BLaER1 treated with 17β-estradiol and CSF1 and Interleukin-3, amounts not matched to agents 10 nM and 100 nM (cell line): ENCODE measurements around the gene PCYT2.
"Not testable (repeated sequence)": the region's sequence is repeated elsewhere in the genome, so short reads cannot be mapped to it uniquely, and the experiment has no call there.

Source experiments
- H3K27ac ChIP-seq, 11 experiments: shearing (Covaris generic); formaldehyde crosslinking; 2 replicates each; pipeline ENCODE4 v1.8.1; 2022
- H3K27me3 ChIP-seq, 11 experiments: shearing (Covaris generic); formaldehyde crosslinking; 2 replicates each; pipeline ENCODE4 v1.8.1; 2022
- H3K36me3 ChIP-seq, 11 experiments: shearing (Covaris generic); formaldehyde crosslinking; 2 replicates each; pipeline ENCODE4 v1.8.1; 2022
- H3K4me1 ChIP-seq, 10 experiments: shearing (Covaris generic); formaldehyde crosslinking; 2 replicates each; pipeline ENCODE4 v1.8.1; 2022
- H3K4me2 ChIP-seq, 11 experiments: shearing (Covaris generic); formaldehyde crosslinking; 2 replicates each; pipeline ENCODE4 v1.8.1; 2022
- H3K4me3 ChIP-seq, 10 experiments: shearing (Covaris generic); formaldehyde crosslinking; 2 replicates each; pipeline ENCODE4 v1.8.1; 2022
- H3K9ac ChIP-seq, 11 experiments: shearing (Covaris generic); formaldehyde crosslinking; 2 replicates each; pipeline ENCODE4 v1.8.1; 2022
- H3K9me3 ChIP-seq, 11 experiments: shearing (Covaris generic); formaldehyde crosslinking; replicated peaks in 1 of 11; 2 replicates each; pipeline ENCODE4 v1.8.1; 2022
- H4K20me1 ChIP-seq, 11 experiments: shearing (Covaris generic); formaldehyde crosslinking; 2 replicates each; pipeline ENCODE4 v1.8.1; 2022
- Cebpa-rat ChIP-seq, 11 experiments: shearing (Covaris generic); IDR thresholded peaks; 2 replicates each; pipeline ENCODE4 v1.8.1; 2022

The PCYT2 gene

DNA sequence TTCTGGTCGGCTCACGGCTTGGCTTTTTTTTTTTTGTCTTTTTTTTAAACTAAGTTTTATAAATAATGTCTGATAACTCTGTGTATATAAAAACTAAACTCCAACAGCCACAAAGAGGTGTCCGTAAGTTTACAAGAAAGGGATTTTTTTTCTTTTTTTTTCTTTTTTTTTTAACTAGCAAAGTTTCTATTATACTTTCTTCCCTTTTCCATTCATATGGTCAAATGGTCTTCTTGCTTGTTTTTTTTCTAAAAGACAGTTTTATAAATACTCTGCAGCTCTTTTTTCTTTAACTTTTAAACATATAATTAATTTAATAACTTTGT is 10.3 kb upstream of the PCYT2 start:
- peak overlapping the region; percentile 98 to 100 (median 100) for H3K4me2 ChIP-seq
- H3K9ac ChIP-seq, result peak overlapping the region; percentile 68 to 99 (median 94); a peak in 20 of 22 replicates
- no peaks in the 10 kb centered on the region for H3K9me3 ChIP-seq
- no peaks in the 10 kb centered on the region for H3K27me3 ChIP-seq
- H3K27ac ChIP-seq, result peak overlapping the region in 10 of 11 experiments; percentile 4 to 99 (median 98); a peak in 17 of 22 replicates
- H3K4me3 ChIP-seq, result peak overlapping the region in 8 of 10 experiments; percentile 32 to 99 (median 94); a peak in 15 of 20 replicates
- no peak for TF ChIP-seq Cebpa-rat (IDR thresholded peaks at IDR 0.05)
- peaks cover 21 to 45% (median 37%) of the 10 kb centered on the region in 11 experiments for H3K36me3 ChIP-seq
- H3K4me1 ChIP-seq, result peaks cover 82 to 94% (median 88%) of the 10 kb centered on the region in 10 experiments
- peaks cover 31 to 93% (median 67%) of the 10 kb centered on the region in 11 experiments for H4K20me1 ChIP-seq

GRCh38 chr17:81920612-81921536 is 9.7 kb upstream of the PCYT2 start:
- Histone ChIP-seq H3K9ac (peak overlapping the region; percentile 68 to 96 (median 74)), H3K27ac (peak overlapping the region in 10 of 11 experiments; percentile 4 to 99 (median 94); a peak in 18 of 22 replicates), H3K27me3 (no peaks in the 10 kb centered on the region), H4K20me1 (peaks cover 31 to 95% (median 73%) of the 10 kb centered on the region in 11 experiments), H3K9me3 (no peaks in the 10 kb centered on the region), H3K36me3 (peaks cover 24 to 51% (median 41%) of the 10 kb centered on the region in 11 experiments), H3K4me2 (peak overlapping the region; percentile 98 to 100 (median 100)), H3K4me3 (peak overlapping the region in 8 of 10 experiments; percentile 32 to 99 (median 92); a peak in 16 of 20 replicates), H3K4me1 (peaks cover 79 to 93% (median 89%) of the 10 kb centered on the region in 10 experiments)
- TF ChIP-seq Cebpa-rat (IDR thresholded peaks at IDR 0.05), result no peak

DNA sequence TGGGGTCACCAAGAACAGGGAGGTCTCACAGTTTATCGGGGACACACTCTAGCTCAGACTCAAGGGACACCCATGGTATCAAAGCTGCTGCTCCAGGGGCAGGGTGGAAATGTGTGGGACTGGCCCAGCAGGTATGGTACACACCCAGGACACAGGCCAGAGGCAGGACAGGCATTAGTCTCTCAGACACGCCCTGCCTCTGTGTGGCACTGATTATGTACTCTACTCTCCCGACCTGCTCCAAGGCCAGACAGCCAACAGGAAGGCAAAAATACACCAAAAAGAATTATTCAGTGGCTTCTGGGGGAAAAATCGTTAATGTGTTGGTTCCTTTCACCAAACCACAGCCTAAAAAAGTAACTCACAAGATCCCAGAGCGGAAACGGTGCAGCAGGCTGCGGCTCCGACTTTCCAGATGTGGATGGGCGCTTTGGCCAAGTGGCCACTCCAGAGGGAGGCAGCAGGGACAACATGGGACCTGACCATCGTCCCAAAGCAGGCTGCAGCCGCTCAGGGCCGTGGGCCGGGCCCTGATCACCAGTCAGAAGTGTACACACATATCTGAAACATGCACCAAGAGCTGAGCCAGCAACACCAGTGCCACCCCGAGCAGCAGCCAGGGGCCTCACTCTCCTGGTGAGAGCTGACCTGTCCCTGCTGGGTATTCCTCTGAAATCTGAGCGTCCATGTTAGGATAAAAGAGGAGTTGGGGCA is 7.8 kb upstream of the PCYT2 start:
- Histone ChIP-seq H3K36me3 (peaks cover 43 to 69% (median 60%) of the 10 kb centered on the region in 11 experiments), H4K20me1 (peaks cover 34 to 98% (median 86%) of the 10 kb centered on the region in 11 experiments), H3K4me3 (peak overlapping the region; percentile 81 to 100 (median 97); a peak in 18 of 20 replicates), H3K27ac (peak overlapping the region; percentile 34 to 99 (median 94); a peak in 20 of 22 replicates), H3K9ac (peak overlapping the region; percentile 68 to 96 (median 74)), H3K27me3 (no peaks in the 10 kb centered on the region), H3K4me2 (peak overlapping the region; percentile 98 to 100 (median 100)), H3K9me3 (no peaks in the 10 kb centered on the region), H3K4me1 (peaks cover 60 to 84% (median 77%) of the 10 kb centered on the region in 10 experiments)
- TF ChIP-seq Cebpa-rat (IDR thresholded peaks at IDR 0.05), result no peak

DNA sequence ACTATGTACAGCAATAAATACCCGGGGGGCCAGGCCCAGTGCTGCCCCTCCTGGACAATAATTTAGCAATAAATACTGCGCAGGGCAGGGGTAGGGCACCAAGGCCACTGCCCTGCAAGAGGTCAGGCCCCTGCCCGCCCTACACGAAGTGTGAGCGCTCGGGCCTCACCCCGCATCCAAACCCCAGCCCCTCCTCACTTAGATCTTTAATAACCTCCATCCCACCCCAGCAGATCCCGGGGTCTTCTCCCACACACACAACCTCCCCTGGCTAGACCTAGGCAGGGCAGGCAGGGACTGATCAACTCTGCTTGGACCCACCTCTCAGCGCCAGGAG is 7.1 kb upstream of the PCYT2 start:
- H3K36me3 ChIP-seq, result peaks cover 50 to 76% (median 67%) of the 10 kb centered on the region in 11 experiments
- peak overlapping the region; percentile 98 to 100 (median 100) for H3K4me2 ChIP-seq
- peaks cover 36 to 98% (median 90%) of the 10 kb centered on the region in 11 experiments for H4K20me1 ChIP-seq
- peak overlapping the region; percentile 34 to 99 (median 94); a peak in 20 of 22 replicates for H3K27ac ChIP-seq
- peaks cover 60 to 77% (median 71%) of the 10 kb centered on the region in 10 experiments for H3K4me1 ChIP-seq
- not testable (repeated sequence) for H3K27me3 ChIP-seq, H3K9me3 ChIP-seq
- H3K4me3 ChIP-seq, result peak overlapping the region; percentile 81 to 100 (median 97); a peak in 19 of 20 replicates
- H3K9ac ChIP-seq, result peak overlapping the region; percentile 68 to 96 (median 74); a peak in 21 of 22 replicates

GRCh38 chr17:81917565-81918332 is 6.5 kb upstream of the PCYT2 start, which contains the start of gene SIRT7:
Gene SIRT7, minus strand, starts transcription at chr17:81918176. Its CDS starts 45 bp downstream, at chr17:81918131.
- peak within 1 kb of the TSS; percentile 81 to 100 (median 97) for H3K4me3 ChIP-seq
- TF ChIP-seq Cebpa-rat (IDR thresholded peaks at IDR 0.05), result no peak
- H4K20me1 ChIP-seq, result peaks cover 42 to 98% (median 92%) of the 10 kb centered on the region in 11 experiments
- no peaks in the 10 kb centered on the region for H3K9me3 ChIP-seq
- peak within 1 kb of the TSS; percentile 98 to 100 (median 100) for H3K4me2 ChIP-seq
- peaks cover 57 to 73% (median 66%) of the 10 kb centered on the region in 10 experiments for H3K4me1 ChIP-seq
- H3K36me3 ChIP-seq, result peaks cover 54 to 80% (median 70%) of the 10 kb centered on the region in 11 experiments
- peak within 1 kb of the TSS; percentile 78 to 99 (median 94) for H3K27ac ChIP-seq
- peak within 1 kb of the TSS; percentile 87 to 97 (median 93) for H3K9ac ChIP-seq
- no peaks in the 10 kb centered on the region for H3K27me3 ChIP-seq

GRCh38 chr17:81916234-81917001 is 5.2 kb upstream of the PCYT2 start:
- H4K20me1 ChIP-seq, result peaks cover 54 to 99% (median 95%) of the 10 kb centered on the region in 11 experiments
- TF ChIP-seq Cebpa-rat (IDR thresholded peaks at IDR 0.05), result no peak
- peak overlapping the region; percentile 84 to 97 (median 92); a peak in 21 of 22 replicates for H3K9ac ChIP-seq
- H3K4me2 ChIP-seq, result peak overlapping the region; percentile 90 to 100 (median 96)
- H3K9me3 ChIP-seq, result no peaks in the 10 kb centered on the region
- H3K27me3 ChIP-seq, result no peaks in the 10 kb centered on the region
- peak overlapping the region; percentile 81 to 100 (median 97) for H3K4me3 ChIP-seq
- H3K36me3 ChIP-seq, result peaks cover 56 to 80% (median 69%) of the 10 kb centered on the region in 11 experiments
- H3K27ac ChIP-seq, result peak overlapping the region in 2 of 11 experiments; percentile 86 to 89; a peak in 3 of 22 replicates
- H3K4me1 ChIP-seq, result peaks cover 51 to 74% (median 60%) of the 10 kb centered on the region in 10 experiments

- H3K36me3 ChIP-seq, result peaks cover 45 to 69% (median 58%) of the 10 kb centered on the region in 11 experiments
- peaks cover 42 to 66% (median 53%) of the 10 kb centered on the region in 10 experiments for H3K4me1 ChIP-seq
- H3K4me2 ChIP-seq, result 0 out of 22 replicates have a peak overlapping the region, but pooled peaks of 2 of the 11 experiments have one; percentile 90 to 96
- H3K9ac ChIP-seq, result peak overlapping the region in 5 of 11 experiments; percentile 9 to 57 (median 19); a peak in 1 of 22 replicates
- no peak for TF ChIP-seq Cebpa-rat (IDR thresholded peaks at IDR 0.05)
- H3K9me3 ChIP-seq, result no peaks in the 10 kb centered on the region
- no peak overlapping the region for H3K27ac ChIP-seq
- no peaks in the 10 kb centered on the region for H3K27me3 ChIP-seq
- no peak overlapping the region for H3K4me3 ChIP-seq
- H4K20me1 ChIP-seq, result peaks cover 61 to 95% (median 86%) of the 10 kb centered on the region in 11 experiments
Measured at GRCh38 chr17:81915331-81915730, 4.1 kb upstream of the PCYT2 start.
